GM18498 (cell line): ENCODE results near the gene TSGA10.
"Not testable (repeated sequence)": the region's sequence is repeated elsewhere in the genome, so short reads cannot be mapped to it uniquely, and the experiment has no call there.

ENCODE experiments used
- ATAC-seq: cut with Tn5 transposase; IDR thresholded peaks from one replicate; pipeline ENCODE4 v1.9.1; 2021; ENCODE audit warnings: mild to moderate bottlenecking, moderate library complexity; ENCODE audit not compliant: unreplicated experiment

TSGA10 gene, protein sequence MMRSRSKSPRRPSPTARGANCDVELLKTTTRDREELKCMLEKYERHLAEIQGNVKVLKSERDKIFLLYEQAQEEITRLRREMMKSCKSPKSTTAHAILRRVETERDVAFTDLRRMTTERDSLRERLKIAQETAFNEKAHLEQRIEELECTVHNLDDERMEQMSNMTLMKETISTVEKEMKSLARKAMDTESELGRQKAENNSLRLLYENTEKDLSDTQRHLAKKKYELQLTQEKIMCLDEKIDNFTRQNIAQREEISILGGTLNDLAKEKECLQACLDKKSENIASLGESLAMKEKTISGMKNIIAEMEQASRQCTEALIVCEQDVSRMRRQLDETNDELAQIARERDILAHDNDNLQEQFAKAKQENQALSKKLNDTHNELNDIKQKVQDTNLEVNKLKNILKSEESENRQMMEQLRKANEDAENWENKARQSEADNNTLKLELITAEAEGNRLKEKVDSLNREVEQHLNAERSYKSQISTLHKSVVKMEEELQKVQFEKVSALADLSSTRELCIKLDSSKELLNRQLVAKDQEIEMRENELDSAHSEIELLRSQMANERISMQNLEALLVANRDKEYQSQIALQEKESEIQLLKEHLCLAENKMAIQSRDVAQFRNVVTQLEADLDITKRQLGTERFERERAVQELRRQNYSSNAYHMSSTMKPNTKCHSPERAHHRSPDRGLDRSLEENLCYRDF

DNA sequence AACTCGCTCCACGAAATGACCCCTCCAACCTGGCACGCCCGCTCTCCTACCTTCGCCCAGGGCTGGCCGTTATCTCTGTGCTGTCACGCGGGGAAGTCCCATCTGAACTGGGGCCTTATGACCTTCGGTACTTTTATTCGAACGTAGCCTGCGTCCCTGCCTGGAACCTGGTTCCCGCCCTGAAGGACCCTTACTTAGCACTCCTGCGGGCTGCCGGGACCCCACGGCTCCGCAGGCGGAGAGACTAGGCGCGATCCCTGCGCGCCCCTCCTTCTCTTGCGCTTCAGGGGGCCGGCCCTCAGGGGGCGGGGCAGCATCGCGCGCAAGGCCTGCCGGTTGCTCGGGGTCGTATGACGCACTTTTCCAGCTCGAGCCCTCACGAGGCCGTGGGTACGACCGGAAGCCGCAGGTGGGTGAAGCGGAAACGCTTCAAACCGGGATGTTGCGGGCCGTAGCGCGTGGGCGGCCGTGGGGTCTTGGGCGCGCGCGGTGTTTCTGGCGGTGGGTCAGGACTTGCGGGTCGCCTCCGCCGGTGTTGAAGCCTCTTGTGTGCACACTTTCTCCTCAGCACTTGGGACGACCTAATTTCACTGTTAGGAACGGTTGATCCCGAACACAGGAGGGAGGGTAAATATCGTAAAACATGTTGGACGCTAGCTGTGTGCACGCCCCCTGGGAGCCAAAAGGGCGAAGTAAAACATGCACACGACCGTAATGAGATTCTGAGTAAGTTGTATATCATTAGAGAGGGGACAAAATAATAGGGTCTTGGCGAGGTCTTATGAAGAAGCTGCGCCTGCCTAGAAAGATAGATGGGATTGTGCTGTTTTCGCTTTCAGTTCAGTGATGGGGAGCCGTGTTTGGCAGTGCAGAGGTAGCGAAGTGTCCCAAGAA, at the start of gene TSGA10, which contains the start of gene LIPT1:
Gene TSGA10, minus strand, starts transcription at position 300 of the 894 bp plus-strand sequence. CDS start 45,503 bp downstream, outside the sequence.
Gene LIPT1, plus strand, starts transcription at position 325 of the 894 bp plus-strand sequence. CDS start 6,991 bp downstream, outside the sequence.
- ATAC-seq: peak; percentile 96

DNA sequence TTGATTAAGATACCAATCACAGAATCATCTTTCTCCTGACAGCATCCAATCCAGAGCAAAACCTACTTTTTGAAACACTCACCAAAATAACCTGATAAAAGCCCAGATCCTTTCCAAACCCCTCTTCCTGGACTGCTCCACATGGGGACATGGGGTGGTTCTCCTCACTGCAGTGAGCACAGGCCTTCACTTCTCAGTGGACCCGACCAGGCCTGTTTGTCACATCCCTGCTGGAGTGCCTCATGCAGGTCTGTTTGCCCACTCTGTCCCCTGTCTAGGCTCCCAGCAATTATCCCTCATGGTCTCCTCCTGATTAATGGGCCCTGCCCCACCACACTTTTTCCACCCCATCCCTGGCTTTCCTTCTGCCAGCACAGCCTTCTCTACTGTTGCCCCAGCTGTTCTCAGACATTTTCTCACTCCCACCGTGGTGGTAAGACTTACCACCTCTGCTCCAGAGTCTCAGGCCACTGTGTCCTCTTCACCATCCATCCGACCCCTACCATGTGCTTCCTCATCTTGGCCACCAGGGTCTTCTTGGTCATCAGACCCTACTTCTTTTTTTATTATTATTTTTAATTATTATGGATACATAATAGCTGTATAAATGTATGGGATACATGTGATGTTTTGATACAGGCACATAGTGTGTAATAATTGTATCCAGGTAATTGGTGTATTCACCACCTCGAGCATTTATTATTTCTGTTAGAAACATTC, 47.4 kb upstream of the TSGA10 start:
- ATAC-seq: no peak

DNA sequence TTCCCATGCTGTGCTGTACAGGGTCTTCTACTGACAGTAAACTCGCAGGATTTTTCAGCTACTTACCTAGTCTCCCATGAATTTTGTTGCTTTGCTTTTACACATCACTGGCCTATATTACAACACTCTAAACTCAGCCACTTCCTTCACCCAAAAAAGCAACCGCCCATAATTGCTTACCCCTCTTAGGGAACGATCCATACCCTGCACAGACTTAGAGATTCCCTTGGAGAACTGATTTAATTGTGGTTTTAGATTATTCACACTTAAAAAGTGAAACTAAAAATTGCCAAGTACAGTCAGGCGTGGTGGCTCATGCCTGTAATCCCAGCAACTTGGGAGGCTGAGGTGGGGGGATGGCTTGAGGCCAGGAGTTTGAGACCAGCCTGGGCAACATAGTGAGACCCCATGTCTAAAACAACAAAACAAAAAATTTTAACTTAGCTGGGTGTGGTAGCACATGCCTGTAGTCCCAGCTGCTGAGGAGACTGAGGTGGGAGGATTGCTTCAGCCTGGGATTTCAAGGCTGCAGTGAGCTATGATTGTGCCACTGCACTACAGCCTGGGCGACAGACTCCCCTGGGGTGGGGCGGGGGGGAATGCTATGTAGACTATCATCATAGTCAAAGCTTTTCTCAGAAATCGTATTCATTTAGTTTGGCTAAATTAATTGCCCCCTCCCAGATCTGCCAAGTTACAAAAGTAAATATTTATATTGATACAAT, 45.5 kb upstream of the TSGA10 start:
- no peak for ATAC-seq

DNA sequence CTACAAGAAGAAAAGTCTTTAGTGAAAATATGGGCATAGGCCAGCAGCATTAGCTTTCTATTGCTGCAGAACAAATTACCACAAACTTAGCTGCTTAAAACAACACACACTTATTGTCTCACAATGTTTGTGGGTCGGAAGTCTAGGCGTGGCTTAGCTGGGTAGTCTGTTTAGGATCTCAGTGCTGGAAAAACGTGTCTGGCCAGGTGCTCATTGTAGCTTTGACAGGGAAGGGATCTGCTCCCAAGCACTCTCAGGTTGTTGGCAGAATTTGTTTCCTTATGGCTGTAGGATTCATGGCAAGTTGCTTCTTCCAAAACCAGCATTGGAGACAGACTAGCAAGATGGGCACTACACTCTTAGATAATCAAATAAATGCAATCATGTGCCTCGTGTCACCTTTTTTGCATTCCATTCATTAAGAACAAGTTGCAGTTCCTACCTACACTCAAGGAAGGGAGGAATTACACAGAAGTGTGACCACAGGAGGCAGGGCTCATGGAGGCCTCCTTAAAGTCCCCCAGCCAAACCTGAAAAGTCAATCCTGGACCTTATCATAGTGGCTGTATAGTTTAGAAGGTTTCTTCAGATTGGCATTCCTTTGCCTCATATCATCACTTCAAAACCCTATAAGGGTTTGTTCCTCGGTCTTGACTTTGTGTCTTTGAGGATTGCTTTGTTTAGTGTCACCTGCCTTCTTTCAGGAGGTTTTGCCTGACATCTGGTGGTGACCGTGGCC, 43.5 kb upstream of the TSGA10 start:
- ATAC-seq: no peak

DNA sequence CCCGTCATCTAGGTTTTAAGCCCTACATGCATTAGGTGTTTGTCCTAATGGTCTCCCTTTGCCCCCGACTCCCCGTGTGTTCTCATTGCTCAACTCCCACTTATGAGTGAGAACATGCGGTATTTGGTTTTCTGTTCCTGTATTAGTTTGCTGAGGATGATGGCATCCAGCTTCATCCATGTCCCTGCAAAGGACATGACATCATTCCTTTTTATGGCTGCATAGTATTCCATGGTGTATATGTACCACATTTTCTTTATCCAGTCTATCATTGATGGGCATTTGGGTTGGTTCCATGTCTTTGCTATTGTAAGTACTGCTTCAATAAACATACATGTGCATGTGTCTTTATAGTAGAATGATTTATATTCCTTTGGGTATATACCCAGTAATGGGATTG, 37.6 kb upstream of the TSGA10 start:
- ATAC-seq: not testable (repeated sequence)

DNA sequence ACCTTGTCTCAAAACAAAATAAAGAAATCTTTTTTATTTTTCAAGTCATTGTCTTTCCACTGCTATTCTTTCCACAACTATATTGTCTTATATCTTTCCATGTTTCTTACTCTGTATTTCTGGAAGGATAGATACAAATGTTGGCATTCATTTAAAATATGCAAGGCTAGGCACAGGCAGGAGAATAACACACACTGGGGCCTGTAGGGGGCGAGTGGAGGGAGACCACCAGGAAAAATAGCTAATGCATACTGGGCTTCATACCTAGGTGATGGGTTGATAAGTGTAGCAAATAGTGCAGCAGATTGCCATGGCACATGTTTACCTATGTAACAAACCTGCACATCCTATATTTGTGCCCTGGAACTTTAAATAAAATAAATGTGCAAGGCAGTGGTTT, 35.8 kb upstream of the TSGA10 start:
- ATAC-seq: no peak

DNA sequence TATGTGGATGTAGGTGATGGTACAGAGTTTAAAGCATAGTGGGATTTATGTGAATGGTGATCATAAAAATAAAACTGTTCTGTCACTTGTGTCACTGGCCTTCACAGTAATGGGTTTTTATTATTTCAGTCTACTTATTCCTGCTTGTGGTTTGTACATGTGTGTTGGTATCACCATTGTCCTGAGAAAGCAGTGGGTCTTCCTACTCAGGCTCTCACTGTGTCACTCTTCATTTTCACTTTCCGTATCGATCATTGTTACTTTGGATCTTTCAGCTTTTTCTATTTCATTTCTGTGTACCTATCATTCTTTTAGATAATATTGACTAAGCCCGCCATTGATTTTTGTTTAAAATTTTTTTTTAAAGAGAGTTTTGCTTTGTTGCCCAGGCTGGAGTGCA, 33.6 kb upstream of the TSGA10 start:
- ATAC-seq: no peak

DNA sequence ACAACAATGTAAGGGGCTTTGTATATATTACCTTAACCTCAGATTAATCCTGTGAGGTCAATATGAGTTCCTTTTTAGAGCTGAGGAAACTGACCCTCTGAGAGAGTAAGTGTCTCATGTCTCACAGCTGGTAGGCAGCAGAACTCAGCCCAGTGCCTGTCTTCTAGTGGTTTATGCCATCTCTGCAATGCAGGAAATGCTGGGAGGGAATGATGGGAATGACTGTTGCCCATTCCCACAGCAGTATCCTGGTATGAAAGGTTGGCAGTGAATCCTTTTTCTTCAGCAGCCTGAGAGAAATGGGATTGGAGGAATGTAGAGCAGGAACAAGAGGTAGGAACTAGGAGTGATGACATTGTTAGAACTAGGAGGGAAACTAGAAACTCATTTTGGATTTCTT, 32.3 kb upstream of the TSGA10 start:
- no peak for ATAC-seq

DNA sequence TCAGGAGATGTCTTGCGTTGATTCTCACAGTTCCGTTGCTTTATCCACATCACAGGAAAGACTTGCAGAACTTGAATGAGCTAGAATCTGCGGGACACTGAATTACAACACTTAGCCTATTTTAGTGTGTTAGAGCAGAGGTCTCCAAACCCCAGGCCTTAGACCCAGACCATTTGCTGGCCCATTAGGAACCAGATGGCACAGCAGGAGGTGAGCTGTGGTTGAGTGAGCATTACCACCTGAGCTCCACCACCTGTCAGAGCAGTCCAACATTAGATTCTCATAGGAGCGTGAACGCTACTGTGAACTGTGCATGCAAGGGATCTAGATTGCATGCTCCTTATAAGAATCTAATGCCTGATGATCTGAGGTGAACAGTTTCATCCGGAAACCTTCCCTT, 30.1 kb upstream of the TSGA10 start:
- no peak for ATAC-seq

DNA sequence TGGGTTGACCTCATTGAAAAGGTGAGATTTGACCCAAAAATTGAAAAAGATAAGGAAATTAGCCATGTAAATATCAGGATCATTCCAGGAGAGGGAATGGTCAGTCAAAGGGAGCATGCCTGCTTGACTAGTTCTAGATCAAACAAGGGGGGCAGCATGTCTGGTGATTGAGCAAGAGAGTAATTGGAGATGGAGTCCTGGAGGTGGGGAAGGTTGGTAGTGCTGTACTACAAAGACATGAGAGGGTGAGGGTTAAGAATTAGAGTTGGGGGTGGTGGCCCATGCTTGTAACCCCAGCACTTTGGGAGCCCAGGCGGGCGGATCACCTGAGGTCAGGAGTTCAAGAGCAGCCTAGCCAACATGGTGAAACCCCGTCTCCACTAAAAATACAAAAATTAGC, 28.3 kb upstream of the TSGA10 start:
- ATAC-seq: no peak

DNA sequence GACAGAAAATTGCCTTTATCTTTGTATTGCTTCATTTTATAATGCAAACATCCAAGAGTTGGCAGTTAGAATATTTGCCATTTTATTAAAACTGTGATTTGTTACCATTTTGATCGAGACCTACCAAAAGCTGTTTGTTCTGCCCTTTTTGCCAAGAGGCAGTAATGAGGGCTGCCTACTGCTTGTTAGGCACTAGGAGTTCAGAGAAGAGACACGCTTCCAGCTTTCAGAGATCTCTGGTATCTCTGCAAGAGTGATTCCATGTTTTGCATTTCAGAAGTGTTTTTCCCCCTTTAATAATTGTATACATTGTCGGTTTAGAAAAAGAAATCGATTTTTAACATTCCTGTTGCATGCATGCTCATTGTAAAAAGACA, 26.9 kb upstream of the TSGA10 start:
- ATAC-seq: no peak

DNA sequence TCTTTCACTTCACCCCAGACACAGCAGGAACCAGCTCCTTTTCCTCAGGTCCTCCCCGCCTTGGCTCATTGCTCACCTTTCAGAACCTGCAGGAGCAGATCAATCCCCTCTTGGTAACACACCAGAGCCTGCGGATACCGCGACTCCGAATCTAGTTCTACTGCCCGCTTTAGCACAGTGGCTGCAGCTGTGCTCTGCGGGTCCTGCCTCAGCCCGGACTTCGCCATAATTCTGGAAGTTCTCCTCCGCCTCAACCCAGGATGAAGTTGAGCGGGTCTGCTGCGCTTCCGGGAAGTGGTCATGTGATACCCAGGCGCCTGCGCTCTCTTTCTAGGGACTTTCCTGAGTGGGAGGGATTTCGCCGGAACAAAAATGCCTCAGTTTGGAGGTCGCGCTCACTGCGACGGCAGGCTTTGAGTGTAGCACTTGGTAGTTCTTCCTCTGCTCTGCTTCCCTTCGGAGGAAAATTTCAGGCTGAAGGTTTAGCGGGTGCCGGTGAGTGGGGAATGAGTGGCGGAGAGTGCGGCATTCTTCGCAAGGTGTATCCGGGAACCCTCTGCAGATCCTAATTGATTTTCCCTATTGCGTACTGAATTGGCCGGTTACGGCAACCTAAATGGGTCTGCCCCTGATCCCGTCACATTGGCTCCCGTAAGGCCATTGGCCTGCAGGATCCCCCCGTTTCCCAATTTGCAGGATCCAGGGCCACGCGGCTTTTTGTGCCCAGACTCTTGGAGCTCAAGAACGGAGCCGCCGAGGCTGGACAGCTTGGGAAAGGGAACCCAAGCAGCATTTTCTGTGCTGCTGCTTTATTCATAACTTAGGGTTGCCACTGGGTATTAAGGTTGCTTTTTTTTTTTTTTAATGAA, 26.2 kb upstream of the TSGA10 start, which contains the start of the genes MITD1 and MRPL30:
Gene MITD1, minus strand, starts transcription at position 304 of the 869 bp plus-strand sequence. Its CDS starts 77 bp downstream, at position 227.
Gene MRPL30, plus strand, starts transcription at position 430 of the 869 bp plus-strand sequence. CDS start 5,020 bp downstream, outside the sequence.
- ATAC-seq: peak; percentile 95

DNA sequence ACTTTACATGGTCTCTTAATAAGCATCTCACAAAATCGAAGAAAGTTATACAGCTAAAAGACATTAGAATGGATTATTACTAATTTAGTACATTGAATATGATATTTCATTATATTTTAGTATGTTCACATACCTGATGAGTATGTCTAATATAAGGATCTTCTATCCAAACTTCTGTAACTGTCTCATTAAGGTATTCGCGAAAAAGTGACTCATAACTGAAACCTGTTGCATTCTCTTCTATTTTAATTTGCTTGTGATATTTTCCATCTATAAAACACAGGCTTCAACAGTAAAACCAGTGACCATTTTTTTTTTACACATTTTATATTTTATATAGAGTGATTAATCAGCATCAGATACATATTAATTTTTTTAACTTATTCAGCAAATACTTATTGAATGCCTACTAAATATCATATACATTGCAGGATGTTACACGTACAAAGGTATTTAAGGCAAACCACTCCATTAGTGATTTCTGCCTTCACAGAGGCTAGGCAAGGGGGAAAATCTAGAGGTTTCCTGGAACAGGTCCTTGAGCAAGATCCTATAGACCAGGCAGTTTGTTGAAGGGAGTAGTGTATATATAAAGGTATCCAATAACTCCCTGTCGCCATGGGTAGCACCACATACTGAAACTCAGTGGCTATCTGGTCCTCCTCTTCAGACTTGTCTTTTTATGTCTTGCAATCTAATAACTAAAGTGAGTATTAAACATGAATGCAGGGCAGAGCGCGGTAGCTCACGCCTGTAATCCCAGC, 16.8 kb upstream of the TSGA10 start:
- no peak for ATAC-seq

DNA sequence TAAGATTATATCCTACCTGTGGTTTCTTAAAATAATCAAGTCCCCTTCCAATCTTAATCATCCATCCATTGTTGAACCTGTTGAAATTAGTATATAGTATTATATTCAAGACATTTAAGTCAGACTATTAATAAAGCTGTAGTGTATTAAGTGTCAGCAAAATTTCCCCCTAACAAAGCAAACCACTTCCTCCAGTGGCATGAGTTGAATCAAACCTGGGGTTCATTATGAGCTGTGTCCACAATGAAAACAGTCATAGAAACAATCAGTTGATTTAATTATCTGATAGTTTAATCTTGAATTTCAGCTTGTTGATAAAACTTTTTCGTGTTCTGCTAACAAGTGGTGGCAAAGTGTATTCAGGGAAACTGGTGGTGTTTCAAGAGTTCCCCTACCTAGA, 14.8 kb upstream of the TSGA10 start:
- ATAC-seq: no peak

DNA sequence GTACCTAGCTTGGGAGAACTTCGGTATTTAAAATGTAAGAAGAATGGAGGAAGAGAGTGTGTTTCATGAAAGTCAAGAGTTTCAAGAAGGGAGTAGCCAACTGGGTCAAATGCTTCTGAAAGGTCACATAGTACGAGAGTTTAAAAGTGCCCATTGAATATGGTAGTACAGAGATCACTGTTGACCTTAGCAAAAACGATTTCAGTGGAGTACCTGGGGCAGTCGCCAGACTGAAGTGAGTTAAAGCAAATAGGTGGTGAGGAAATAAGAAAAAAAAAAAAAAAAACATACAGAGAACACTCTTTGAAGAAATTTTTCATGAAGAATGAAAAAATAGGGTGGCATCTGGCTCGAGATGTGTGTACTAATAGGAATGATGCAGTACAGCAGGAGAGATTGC, 11.5 kb upstream of the TSGA10 start:
- no peak for ATAC-seq

DNA sequence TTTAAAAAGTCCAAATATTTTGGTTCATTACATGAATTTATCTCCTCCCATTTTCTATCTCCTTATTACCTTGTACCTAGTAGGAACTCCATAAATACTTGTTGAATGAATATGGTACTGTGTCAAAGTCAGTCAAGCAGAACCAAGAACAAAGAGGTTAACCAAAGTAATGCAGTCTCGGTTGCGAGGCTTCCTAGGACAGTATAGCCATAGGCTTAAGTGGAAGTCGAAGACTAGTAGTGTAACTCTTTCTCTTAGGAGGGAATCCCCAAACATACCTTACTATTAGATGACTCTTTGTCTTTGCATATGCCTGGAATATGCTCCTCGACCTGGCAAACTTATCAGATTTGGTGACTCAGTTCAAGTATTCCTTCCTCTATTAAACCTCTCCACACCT, 4.9 kb upstream of the TSGA10 start:
- ATAC-seq: no peak

DNA sequence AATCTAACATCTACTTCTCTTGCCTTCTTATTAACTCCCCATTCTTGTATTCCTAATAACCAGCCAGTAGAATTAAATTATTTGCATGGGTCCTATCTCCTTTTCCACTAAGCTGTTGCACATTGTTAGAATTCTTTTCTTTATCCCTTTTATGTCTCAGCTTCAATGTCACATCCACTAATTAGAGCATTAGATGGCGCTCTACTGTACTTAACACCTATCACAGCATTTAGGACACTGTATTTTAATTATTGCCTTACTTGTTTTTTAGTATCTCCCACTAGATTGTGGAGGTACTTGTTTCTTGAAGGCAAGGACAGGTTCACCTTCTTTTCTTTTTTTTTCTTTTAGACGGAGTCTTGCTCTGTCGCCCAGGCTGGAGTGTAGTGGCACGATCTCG, 3.9 kb upstream of the TSGA10 start:
- no peak for ATAC-seq
